Bladder microvascular endothelial cell (primary cell): ENCODE results near the gene JOSD2. TPM values are rescaled to one million over a fixed set of nuclear protein-coding genes. Genes with fewer than 3 reads are reported as not detected.

ENCODE experiments used
- total RNA-seq: library from RNA; depleted of rRNA; stranded (reverse); fragments of >200 nt; gene quantifications from 2 replicates; pipeline ENCODE4 v1.2.3, GENCODE V29; 2014

Gene JOSD2
- total RNA-seq, result 14.7 and 16.7 TPM in 2 replicates

GRCh38 chr19:50511069-50511822 is at the start of gene JOSD2:
TSS of gene JOSD2 (minus strand) at chr19:50511191. CDS start at chr19:50510431, 760 bp downstream.

GRCh38 chr19:50513746-50514345 is 2.9 kb upstream of the JOSD2 start, which contains the start of gene ASPDH:
TSS of gene ASPDH (minus strand) at chr19:50513913. CDS start at chr19:50513823, 90 bp downstream.

GRCh38 chr19:50476224-50476906 is 34.6 kb downstream of the JOSD2 start, which contains the start of the genes EMC10 and GARIN5A:
TSS of gene EMC10 (plus strand) at chr19:50476507. CDS start at chr19:50476545, 38 bp downstream.
TSS of gene GARIN5A (minus strand) at chr19:50476848. CDS start at chr19:50476388, 460 bp downstream.

Other genes starting within 250 kb of the JOSD2 start
- gene KCNC3, start 181.8 kb downstream of the JOSD2 start, total RNA-seq, result under 0.01 and 0.38 TPM in 2 replicates
- 0.19 TPM in 1 of 2 replicates, not detected in the other for gene NAPSA, start 145.6 kb downstream of the JOSD2 start, total RNA-seq
- 45.5 and 67.3 TPM in 2 replicates for gene NR1H2, start 134.7 kb downstream of the JOSD2 start, total RNA-seq
- 65.4 and 79.4 TPM in 2 replicates for gene POLD1, start 126.8 kb downstream of the JOSD2 start, total RNA-seq
- gene SPIB, start 92.3 kb downstream of the JOSD2 start, total RNA-seq, result not detected in 2 replicates
- not detected in 2 replicates for gene MYBPC2, start 78.3 kb downstream of the JOSD2 start, total RNA-seq
- gene EMC10, start 34.7 kb downstream of the JOSD2 start, total RNA-seq, result 31.6 and 54.2 TPM in 2 replicates
- gene GARIN5A, start 34.3 kb downstream of the JOSD2 start, total RNA-seq, result not detected in 2 replicates
- gene ASPDH, start 2.7 kb upstream of the JOSD2 start, total RNA-seq, result 0.19 TPM in 1 of 2 replicates, not detected in the other
- under 0.01 TPM in 1 of 2 replicates, not detected in the other for gene LRRC4B, start 57.2 kb upstream of the JOSD2 start, total RNA-seq
- 0.19 TPM in 1 of 2 replicates, not detected in the other for gene SYT3, start 128.7 kb upstream of the JOSD2 start, total RNA-seq
- 0.57 and 1.1 TPM in 2 replicates for gene C19orf81, start 138.3 kb upstream of the JOSD2 start, total RNA-seq
- gene SHANK1, start 208.6 kb upstream of the JOSD2 start, total RNA-seq, result under 0.01 and 0.19 TPM in 2 replicates
- 1.0 and 2.3 TPM in 2 replicates for gene CLEC11A, start 212.2 kb upstream of the JOSD2 start, total RNA-seq